ENCODE data around the gene WDR47. TPM values are rescaled to one million over a fixed set of nuclear protein-coding genes. Genes with fewer than 3 reads are reported as not detected.

WDR47 gene
- polyA plus RNA-seq, 2 of the 4 experiments (the other 2 are of a cell fraction), result 5.5 to 10.8 TPM

DNA sequence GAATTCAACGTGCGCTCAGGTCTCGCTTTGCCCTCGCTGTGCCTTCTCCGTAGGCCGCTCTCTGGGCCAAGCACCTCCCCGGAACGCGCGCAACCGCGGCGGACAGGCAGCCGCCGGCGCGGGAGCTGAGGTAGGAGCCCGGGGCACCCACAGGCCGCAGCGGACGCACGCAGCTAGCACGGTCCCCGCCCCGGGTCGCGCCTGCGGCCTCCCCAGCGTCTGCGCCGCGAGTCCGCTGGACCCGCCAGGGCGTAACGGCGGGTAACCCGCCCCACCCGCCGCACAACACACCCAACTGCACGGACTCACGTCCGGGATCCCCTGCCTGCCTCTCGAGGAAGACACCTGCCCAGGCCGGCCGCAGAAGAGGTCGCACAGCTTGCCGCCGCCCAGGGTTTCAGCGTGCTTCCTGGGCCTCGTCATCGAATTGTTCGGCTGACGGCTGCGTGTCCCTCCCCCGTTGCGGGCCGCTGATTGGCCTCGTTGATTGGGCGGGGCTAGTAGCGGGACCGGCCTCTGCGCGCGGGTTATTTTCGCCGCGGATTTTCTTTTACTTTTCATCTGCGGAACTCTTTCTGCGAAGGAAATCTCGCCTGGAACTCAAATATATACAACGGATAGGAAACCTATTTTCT, 78.7 kb downstream of the WDR47 start, which contains the start of gene CLCC1 (continued):
- TF ChIP-seq, protein P1, sequence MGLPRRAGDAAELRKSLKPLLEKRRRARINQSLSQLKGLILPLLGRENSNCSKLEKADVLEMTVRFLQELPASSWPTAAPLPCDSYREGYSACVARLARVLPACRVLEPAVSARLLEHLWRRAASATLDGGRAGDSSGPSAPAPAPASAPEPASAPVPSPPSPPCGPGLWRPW (IDR thresholded peaks at IDR 0.05), result no peak
- TF ChIP-seq, protein P2, sequence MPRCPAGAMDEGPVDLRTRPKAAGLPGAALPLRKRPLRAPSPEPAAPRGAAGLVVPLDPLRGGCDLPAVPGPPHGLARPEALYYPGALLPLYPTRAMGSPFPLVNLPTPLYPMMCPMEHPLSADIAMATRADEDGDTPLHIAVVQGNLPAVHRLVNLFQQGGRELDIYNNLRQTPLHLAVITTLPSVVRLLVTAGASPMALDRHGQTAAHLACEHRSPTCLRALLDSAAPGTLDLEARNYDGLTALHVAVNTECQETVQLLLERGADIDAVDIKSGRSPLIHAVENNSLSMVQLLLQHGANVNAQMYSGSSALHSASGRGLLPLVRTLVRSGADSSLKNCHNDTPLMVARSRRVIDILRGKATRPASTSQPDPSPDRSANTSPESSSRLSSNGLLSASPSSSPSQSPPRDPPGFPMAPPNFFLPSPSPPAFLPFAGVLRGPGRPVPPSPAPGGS (IDR thresholded peaks at IDR 0.05), result 0 out of 3 replicates have a peak, but pooled peaks have one; percentile 37

DNA sequence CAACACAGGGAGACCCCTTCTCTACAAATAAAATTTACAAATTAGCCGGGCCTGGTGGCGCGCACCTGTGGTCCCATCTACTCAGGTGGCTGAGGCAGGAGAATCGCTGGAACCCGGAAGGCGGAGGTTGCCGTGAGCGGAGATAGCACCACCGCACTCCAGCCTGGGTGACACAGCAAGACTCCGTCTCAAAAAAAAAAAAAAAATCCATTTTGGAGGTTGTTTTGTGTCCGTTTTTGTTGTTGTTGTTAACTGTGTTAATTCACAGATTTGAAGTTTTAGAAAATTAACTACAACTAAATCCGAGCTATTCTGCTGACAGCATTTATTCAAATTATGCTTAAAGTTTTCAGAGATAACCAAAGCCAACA, 79.2 kb downstream of the WDR47 start:
- Histone ChIP-seq H3K4me2 (peak overlapping the region; percentile 71), H3K27ac (peak overlapping the region; percentile 78 to 91), H3K4me3 (peak overlapping the region; percentile 62), H3K4me1 (peaks cover 11% of the 10 kb centered on the region; the same call in 2 of the 3 replicates), H3K9me3 (no peaks in the 10 kb centered on the region)
- ChIA-PET POLR2A (interaction anchor here (0.7 to 1.4 kb wide), 4 partner anchors 76 to 207 kb away, joined by 3 to 10 read pairs (median 6); no protein-coding TSS in a partner anchor), CTCF (interaction anchor here (0.6 to 0.7 kb wide), 2 partner anchors 126 to 1145 kb away, joined by 3 read pairs; no protein-coding TSS in a partner anchor)
- FAIRE-seq (no peak), ATAC-seq (peak in 1 of 2 experiments; percentile 52; a peak in 3 of 6 replicates), DNase-seq (ENCODE audit: low read depth in 1 of 2, low spot score in 1 of 2) (peak in 1 of 2 experiments; percentile 22)
- 3% methylated on average over 12 of the region's 12 CpGs for WGBS (ENCODE audit: missing lambda C conversion rate)
- TF ChIP-seq, protein P3, sequence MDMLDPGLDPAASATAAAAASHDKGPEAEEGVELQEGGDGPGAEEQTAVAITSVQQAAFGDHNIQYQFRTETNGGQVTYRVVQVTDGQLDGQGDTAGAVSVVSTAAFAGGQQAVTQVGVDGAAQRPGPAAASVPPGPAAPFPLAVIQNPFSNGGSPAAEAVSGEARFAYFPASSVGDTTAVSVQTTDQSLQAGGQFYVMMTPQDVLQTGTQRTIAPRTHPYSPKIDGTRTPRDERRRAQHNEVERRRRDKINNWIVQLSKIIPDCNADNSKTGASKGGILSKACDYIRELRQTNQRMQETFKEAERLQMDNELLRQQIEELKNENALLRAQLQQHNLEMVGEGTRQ (IDR thresholded peaks at IDR 0.05), result no peak
- no peak for TF ChIP-seq ZNF302 (CRISPR knock-in tag; IDR thresholded peaks at IDR 0.05)
- no peak for TF ChIP-seq TFCP2L1 (CRISPR knock-in tag; IDR thresholded peaks at IDR 0.05)
- TF ChIP-seq, protein P4, sequence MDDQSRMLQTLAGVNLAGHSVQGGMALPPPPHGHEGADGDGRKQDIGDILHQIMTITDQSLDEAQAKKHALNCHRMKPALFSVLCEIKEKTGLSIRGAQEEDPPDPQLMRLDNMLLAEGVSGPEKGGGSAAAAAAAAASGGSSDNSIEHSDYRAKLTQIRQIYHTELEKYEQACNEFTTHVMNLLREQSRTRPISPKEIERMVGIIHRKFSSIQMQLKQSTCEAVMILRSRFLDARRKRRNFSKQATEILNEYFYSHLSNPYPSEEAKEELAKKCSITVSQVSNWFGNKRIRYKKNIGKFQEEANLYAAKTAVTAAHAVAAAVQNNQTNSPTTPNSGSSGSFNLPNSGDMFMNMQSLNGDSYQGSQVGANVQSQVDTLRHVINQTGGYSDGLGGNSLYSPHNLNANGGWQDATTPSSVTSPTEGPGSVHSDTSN (IDR thresholded peaks at IDR 0.05), result no peak
- TF ChIP-seq, protein P5, sequence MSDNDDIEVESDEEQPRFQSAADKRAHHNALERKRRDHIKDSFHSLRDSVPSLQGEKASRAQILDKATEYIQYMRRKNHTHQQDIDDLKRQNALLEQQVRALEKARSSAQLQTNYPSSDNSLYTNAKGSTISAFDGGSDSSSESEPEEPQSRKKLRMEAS (IDR thresholded peaks at IDR 0.05), result no peak
- TF ChIP-seq, protein P6, sequence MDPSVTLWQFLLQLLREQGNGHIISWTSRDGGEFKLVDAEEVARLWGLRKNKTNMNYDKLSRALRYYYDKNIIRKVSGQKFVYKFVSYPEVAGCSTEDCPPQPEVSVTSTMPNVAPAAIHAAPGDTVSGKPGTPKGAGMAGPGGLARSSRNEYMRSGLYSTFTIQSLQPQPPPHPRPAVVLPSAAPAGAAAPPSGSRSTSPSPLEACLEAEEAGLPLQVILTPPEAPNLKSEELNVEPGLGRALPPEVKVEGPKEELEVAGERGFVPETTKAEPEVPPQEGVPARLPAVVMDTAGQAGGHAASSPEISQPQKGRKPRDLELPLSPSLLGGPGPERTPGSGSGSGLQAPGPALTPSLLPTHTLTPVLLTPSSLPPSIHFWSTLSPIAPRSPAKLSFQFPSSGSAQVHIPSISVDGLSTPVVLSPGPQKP (IDR thresholded peaks at IDR 0.05; ENCODE audit: low read depth, low read length), result no peak
- TF ChIP-seq HOXB5 (CRISPR knock-in tag; IDR thresholded peaks at IDR 0.05), result no peak
- TF ChIP-seq, protein P7, sequence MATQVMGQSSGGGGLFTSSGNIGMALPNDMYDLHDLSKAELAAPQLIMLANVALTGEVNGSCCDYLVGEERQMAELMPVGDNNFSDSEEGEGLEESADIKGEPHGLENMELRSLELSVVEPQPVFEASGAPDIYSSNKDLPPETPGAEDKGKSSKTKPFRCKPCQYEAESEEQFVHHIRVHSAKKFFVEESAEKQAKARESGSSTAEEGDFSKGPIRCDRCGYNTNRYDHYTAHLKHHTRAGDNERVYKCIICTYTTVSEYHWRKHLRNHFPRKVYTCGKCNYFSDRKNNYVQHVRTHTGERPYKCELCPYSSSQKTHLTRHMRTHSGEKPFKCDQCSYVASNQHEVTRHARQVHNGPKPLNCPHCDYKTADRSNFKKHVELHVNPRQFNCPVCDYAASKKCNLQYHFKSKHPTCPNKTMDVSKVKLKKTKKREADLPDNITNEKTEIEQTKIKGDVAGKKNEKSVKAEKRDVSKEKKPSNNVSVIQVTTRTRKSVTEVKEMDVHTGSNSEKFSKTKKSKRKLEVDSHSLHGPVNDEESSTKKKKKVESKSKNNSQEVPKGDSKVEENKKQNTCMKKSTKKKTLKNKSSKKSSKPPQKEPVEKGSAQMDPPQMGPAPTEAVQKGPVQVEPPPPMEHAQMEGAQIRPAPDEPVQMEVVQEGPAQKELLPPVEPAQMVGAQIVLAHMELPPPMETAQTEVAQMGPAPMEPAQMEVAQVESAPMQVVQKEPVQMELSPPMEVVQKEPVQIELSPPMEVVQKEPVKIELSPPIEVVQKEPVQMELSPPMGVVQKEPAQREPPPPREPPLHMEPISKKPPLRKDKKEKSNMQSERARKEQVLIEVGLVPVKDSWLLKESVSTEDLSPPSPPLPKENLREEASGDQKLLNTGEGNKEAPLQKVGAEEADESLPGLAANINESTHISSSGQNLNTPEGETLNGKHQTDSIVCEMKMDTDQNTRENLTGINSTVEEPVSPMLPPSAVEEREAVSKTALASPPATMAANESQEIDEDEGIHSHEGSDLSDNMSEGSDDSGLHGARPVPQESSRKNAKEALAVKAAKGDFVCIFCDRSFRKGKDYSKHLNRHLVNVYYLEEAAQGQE (IDR thresholded peaks at IDR 0.05), result no peak
- TF ChIP-seq CBX2 (IDR thresholded peaks at IDR 0.05; ENCODE audit: borderline replicate concordance, low read depth), result no peak
- no peak for TF ChIP-seq KDM5A (IDR thresholded peaks at IDR 0.05)
- TF ChIP-seq CEBPB (IDR thresholded peaks at IDR 0.05), result no peak
- TF ChIP-seq SREBF2 (IDR thresholded peaks at IDR 0.05), result no peak
- TF ChIP-seq, protein P8, sequence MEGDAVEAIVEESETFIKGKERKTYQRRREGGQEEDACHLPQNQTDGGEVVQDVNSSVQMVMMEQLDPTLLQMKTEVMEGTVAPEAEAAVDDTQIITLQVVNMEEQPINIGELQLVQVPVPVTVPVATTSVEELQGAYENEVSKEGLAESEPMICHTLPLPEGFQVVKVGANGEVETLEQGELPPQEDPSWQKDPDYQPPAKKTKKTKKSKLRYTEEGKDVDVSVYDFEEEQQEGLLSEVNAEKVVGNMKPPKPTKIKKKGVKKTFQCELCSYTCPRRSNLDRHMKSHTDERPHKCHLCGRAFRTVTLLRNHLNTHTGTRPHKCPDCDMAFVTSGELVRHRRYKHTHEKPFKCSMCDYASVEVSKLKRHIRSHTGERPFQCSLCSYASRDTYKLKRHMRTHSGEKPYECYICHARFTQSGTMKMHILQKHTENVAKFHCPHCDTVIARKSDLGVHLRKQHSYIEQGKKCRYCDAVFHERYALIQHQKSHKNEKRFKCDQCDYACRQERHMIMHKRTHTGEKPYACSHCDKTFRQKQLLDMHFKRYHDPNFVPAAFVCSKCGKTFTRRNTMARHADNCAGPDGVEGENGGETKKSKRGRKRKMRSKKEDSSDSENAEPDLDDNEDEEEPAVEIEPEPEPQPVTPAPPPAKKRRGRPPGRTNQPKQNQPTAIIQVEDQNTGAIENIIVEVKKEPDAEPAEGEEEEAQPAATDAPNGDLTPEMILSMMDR (IDR thresholded peaks at IDR 0.05), result no peak
- no peak for TF ChIP-seq RCOR1 (IDR thresholded peaks at IDR 0.05; ENCODE audit: low read depth, low read length)

Data from A549 (cell line).